Measurements from ENCODE around the gene B3GNT2. TPM values are rescaled to one million over a fixed set of nuclear protein-coding genes. Genes with fewer than 3 reads are reported as not detected.

B3GNT2 gene
- total RNA-seq (2012; rRNA removed) (11.1 and 12.2 TPM in 2 replicates), polyA plus RNA-seq (2012; rRNA removed) (4.2 and 5.0 TPM in 2 replicates), Bru-seq, nascent RNA (percentile 67 among the genes with signal in this experiment), BruChase-seq, experiment 1, labeled RNA remaining after a 6-hour chase (percentile 66 among the genes with signal in this experiment), BruChase-seq, experiment 2, labeled RNA remaining after a 2-hour chase (percentile 69 among the genes with signal in this experiment)
- polyA plus RNA-seq (2012; cell fraction: cytosol; rRNA removed): 2.2 and 2.6 TPM in 2 replicates
- 0.71 and 2.2 TPM in 2 replicates for polyA plus RNA-seq (2012; cell fraction: nucleus; rRNA removed; ENCODE audit: low replicate concordance)
- long read RNA-seq, transcript B3GNT2-201 (2 exons, 2,763 nt): major isoform, 42 of 43 reads
- long read RNA-seq, partial matches to known transcripts: 0 of 43 reads
- long read RNA-seq, other reads (novel, unspliced or antisense): 1 of 43 reads

GRCh38 chr2:62195421-62196277, at the start of gene B3GNT2:
Gene B3GNT2, plus strand, starts transcription at chr2:62196115. Its CDS starts 26,106 bp downstream, at chr2:62222221.
- H4K20me1 ChIP-seq (ENCODE audit: insufficient read depth, low read length): peaks cover 9% of the 10 kb centered on the region
- DNase-seq: peak; percentile 57
- intact Hi-C loops (cut with micrococcal nuclease): loop anchor here (1.0 to 5.0 kb wide), 3 partner anchors 102 to 278 kb away; no protein-coding TSS in a partner anchor
- H3K4ac ChIP-seq (ENCODE audit: low read depth, low read length): peak within 1 kb of the TSS; percentile 85
- CTCF ChIA-PET: no interaction called here
- H3K4me1 ChIP-seq (ENCODE audit: control insufficient read depth, insufficient read depth, low read length): no peaks in the 10 kb centered on the region
- H3K18ac ChIP-seq (ENCODE audit: low read depth, low read length): peak within 1 kb of the TSS; percentile 23; the same call in 1 of the 2 replicates
- no peak within 1 kb of the TSS for H2BK20ac ChIP-seq (ENCODE audit: low read depth, low read length)
- peak within 1 kb of the TSS; percentile 87 for H3K4me2 ChIP-seq (ENCODE audit: low read depth, low read length)
- peak within 1 kb of the TSS; percentile 46; the same call in 1 of the 2 replicates for H3K56ac ChIP-seq (ENCODE audit: extremely low read depth, insufficient read depth, low read length)
- POLR2A ChIA-PET (ENCODE audit: unreplicated experiment): interaction anchor here (0.6 kb wide), 1 partner anchor 196 kb away, joined by 3 read pairs; no protein-coding TSS in a partner anchor
- H3K9me3 ChIP-seq (ENCODE audit: control insufficient read depth, insufficient read depth, low read length): no peaks in the 10 kb centered on the region
- peak within 1 kb of the TSS; percentile 72 for H4K5ac ChIP-seq (ENCODE audit: low read depth, low read length)
- in situ Hi-C loops (cut with MboI; ENCODE audit: low sequenced_read_pairs): no loop called here
- BruUV-seq (replicated peaks): no TSS peak
- H3K14ac ChIP-seq (replicated peaks; ENCODE audit: low read depth, low read length): peak within 1 kb of the TSS; percentile 91
- no peak within 1 kb of the TSS; the same call in 2 of the 3 replicates for H2BK15ac ChIP-seq (ENCODE audit: low read depth, low read length)
- H3K36me3 ChIP-seq (ENCODE audit: control insufficient read depth, insufficient read depth, low read length): no peaks in the 10 kb centered on the region
- peak within 1 kb of the TSS; percentile 83 to 94 for H4K8ac ChIP-seq (ENCODE audit: low read depth in 2 of 2, low read length in 2 of 2)
- peak within 1 kb of the TSS; percentile 78; the same call in 1 of the 2 replicates for H4K91ac ChIP-seq (ENCODE audit: insufficient read depth, low read depth, low read length)
- no peaks in the 10 kb centered on the region; the same call in 1 of the 2 replicates for H3K27me3 ChIP-seq (ENCODE audit: control insufficient read depth, insufficient read depth, low read length)
- 0 out of 2 replicates have a peak, but pooled peaks cover 3% of the 10 kb centered on the region for H3K9me1 ChIP-seq (ENCODE audit: insufficient read depth, low read length)
- TF ChIP-seq MAZ (IDR thresholded peaks at IDR 0.05; ENCODE audit: borderline replicate concordance, low read depth, low read length) (peak; percentile 46; the same call in 1 of the 2 replicates), SMC3 (IDR thresholded peaks at IDR 0.05; ENCODE audit: low read depth, low read length) (no peak), NFE2L2 (IDR thresholded peaks at IDR 0.05; ENCODE audit: low read depth, low read length) (no peak), CEBPB (IDR thresholded peaks at IDR 0.05; ENCODE audit: low read depth, low read length) (no peak), POLR2A (IDR thresholded peaks at IDR 0.05; ENCODE audit: low read depth, low read length) (peak; percentile 59), MXI1 (IDR thresholded peaks at IDR 0.05; ENCODE audit: borderline replicate concordance, low read depth, low read length) (no peak), BHLHE40 (IDR thresholded peaks at IDR 0.05; ENCODE audit: low read depth, low read length) (no peak)
- peak within 1 kb of the TSS; percentile 87 for H3K23ac ChIP-seq (ENCODE audit: low read depth, low read length)
- H2AFZ ChIP-seq (replicated peaks; ENCODE audit: low read length, poor library complexity): peak within 1 kb of the TSS; percentile 100
- H2AK5ac ChIP-seq (ENCODE audit: low read depth, low read length): peak within 1 kb of the TSS; percentile 51; the same call in 1 of the 2 replicates
- H3K27ac ChIP-seq (ENCODE audit: insufficient read depth, low read length): peak within 1 kb of the TSS; percentile 90
- peaks cover 11 to 27% of the 10 kb centered on the region in 2 experiments; a peak in 3 of 4 replicates for H3K79me1 ChIP-seq (ENCODE audit: low read depth in 1 of 2, low read length in 2 of 2)
- 0 out of 2 replicates have a peak within 1 kb of the TSS, but pooled peaks have one; percentile 19 for H2BK120ac ChIP-seq (ENCODE audit: low read depth, low read length)
- peak; percentile 93 for ATAC-seq (ENCODE audit: low read depth)
- WGBS, 2 experiments (ENCODE audit: extremely low coverage in 2 of 2, insufficient read length in 1 of 2): 3% methylated on average over 29 of the region's 70 CpGs; no CpG with 5 or more reads in 1 of the 2 experiments
- peak within 1 kb of the TSS; percentile 51 for H2BK5ac ChIP-seq (ENCODE audit: low read depth, low read length, poor library complexity, severe bottlenecking)
- H3K9ac ChIP-seq (ENCODE audit: low read depth, low read length): peak within 1 kb of the TSS; percentile 89
- peak within 1 kb of the TSS; percentile 91 for H3K4me3 ChIP-seq (ENCODE audit: insufficient read depth, low read depth, low read length)
- peak within 1 kb of the TSS; percentile 97 for H2AK9ac ChIP-seq (replicated peaks; ENCODE audit: low read depth, low read length, poor library complexity)
- dilution Hi-C loops (cut with HindIII; ENCODE audit: low sequenced_read_pairs, unreplicated experiment): no loop called here
